GM20000 (cell line): ENCODE results near the gene ENTREP1.

ENCODE experiments used
- DNase-seq: peaks from one replicate; pipeline ENCODE4 v3.0.0; 2012; ENCODE audit warnings: low spot score
- CTCF ChIP-seq: IDR thresholded peaks from 2 replicates; pipeline ENCODE4 v1.5.1; 2012; ENCODE audit warnings: mild to moderate bottlenecking, control low read depth; ENCODE audit errors: extremely low read depth, missing control alignments

Gene ENTREP1

GRCh38 chr9:69371001-69371400, 46.0 kb downstream of the ENTREP1 start:
- no peak for DNase-seq
- no peak for TF ChIP-seq CTCF

DNA sequence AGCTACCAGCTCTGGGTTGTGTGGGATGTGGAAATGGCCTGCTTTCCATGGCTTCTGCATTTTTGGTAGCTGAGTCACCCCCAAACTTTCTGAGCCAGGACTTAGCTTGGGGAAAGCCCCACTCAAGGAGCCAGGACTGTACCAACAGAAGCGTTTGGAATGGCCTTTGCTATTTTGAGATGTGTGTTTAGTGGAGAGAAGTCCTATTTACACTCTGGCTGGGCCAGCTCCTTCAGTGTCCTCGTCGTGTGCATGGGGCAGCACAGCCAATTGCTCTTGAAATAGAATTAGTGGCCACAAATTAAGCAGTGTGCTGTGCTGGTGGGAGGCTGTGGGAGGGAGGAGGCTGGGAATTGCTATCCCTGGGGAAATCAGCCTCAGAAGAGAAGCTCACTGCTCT, 51.6 kb downstream of the ENTREP1 start:
- DNase-seq, result no peak
- TF ChIP-seq CTCF, result no peak

GRCh38 chr9:69377291-69377690, 52.3 kb downstream of the ENTREP1 start:
- no peak for DNase-seq

DNA sequence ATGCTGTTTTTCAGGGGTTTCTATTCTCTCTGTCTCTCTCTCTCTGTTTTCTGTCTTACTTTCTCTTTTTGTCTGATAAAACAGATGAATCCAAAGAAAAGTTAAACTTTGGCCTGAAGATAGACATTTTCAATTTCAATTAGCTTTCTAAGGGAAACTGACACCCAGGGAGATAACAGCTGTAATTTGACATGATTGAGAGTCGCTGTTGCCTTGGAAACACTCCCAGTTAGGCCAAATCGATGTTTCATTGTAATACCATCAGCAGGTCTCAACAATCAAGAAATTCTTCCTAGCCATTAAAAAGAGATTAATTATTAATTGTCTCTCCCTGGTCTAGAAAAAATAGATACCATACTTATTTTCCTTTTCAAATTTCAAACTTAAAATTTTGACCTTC, 53.0 kb downstream of the ENTREP1 start:
- TF ChIP-seq CTCF, result no peak
- no peak for DNase-seq

More at GRCh38 chr9:69377291-69377690, 52.3 kb downstream of the ENTREP1 start:
- TF ChIP-seq CTCF, result no peak

- no peak for DNase-seq
- no peak for TF ChIP-seq CTCF
Measured at GRCh38 chr9:69379270-69379982, 54.4 kb downstream of the ENTREP1 start.

- no peak for DNase-seq
- no peak for TF ChIP-seq CTCF
Measured at GRCh38 chr9:69380301-69380700, 55.3 kb downstream of the ENTREP1 start.

GRCh38 chr9:69380811-69381210, 55.8 kb downstream of the ENTREP1 start:
- no peak for TF ChIP-seq CTCF
- DNase-seq, result no peak
